Measurements from ENCODE around the gene MEGF6.

The MEGF6 gene

DNA sequence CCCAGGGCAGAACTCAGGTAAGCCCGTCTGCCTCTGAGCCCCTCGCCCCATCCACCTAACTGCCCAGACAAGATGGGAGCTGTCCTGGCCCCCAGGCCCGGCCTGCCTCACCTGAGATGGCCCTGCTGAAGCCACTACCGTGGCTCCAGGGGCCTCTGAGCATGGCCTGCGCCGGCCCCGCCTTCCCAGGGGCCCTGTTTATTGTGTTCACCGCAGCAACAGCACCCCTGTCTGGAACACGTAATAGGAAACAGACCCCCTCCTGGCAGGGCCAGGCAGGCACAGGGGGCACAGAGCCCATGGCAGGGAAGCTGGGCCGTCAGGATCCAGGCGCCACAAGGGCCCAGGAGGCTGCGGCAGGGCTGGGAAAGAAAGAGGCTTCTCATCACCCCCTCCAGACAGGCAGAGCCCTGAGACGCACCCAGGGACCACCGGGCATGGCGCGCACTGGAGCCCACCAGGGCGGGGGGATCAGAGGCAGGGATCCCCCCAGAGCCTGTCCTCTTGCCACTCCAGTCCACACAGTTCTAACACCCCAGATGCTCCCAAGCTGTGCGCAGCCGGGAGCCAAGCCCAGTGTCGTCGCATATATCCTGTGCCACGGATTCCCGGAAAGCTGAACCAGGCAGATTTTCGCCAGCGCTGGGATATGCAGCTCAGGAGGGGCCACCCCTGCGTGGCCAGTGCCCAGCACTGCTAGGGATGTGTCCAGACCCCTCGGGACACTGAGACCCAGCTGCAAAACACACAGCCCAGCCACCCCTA, 94.2 kb downstream of the MEGF6 start:
- no peak for DNase-seq

DNA sequence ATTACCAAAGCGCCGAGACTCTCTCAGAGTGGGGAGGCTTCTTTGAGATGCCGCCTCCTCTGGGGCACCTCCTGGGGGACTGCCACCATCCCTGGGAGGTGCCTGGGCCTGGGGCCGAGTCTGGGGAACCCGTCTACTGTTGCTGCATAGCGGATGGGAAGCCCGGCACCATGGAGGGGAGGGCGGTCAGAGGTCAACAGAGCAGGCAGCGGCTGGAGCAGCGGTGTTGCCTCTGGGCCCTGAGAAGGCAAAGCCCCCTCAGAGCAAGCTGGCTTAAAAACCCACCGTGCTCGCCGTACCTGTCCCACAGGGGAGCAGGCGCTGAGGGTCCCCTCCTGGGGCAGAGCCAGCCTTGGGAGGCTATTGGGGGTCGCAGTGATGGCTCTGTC, 94.8 kb downstream of the MEGF6 start:
- DNase-seq: no peak

DNA sequence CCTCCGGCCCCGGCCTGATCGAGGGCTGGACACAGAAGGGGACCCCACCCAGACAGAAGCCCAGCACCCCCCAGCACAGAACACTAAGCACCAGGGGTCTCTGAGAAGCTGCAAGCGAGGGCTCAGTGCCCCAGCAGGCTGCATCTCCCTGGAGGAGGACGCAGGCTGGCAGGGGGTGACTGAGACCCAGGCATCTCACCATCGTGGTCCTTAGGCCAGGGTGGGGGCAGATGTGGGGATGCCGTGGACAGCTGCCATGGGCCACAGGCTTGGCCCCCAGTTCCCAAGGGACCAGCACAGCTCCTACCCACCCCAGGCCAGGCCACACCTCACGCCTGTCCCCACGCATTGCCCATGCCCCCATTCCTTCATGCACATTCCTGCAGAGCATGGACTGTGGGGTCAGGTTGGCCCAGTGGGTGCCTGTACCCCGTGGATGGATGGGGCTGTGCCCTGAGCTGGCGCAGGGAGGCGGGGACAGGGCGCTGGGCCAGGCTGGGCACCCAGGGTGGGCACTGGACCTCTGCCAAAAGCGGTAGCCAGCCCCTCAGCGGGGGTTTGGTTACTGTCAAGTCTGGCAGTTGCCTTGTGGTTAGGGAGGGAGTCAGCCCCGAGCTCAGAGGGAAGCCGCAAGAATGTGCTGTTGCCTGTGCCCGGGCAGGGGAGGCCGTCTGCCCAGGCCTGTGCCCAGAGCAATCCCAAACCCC, 95.4 kb downstream of the MEGF6 start:
- DNase-seq: no peak

DNA sequence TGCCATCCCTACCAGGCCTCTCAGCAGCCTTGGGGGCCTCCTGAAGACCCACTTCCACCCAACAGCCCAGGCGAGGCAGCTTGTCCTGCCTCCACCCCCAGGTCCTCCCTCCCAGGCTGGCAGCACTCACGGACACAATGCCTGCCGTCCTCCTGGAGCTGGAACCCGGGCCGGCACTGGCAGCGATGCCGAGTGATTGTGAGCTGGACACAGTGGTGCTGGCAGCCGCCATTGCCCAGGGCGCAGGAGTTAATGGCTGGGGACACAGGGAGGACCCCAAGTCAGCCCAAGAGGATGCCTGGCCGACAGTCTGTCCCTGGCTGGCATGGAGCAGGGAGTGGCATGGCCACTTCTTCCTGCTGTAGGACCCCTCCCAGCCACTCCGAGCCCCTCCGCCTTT, 96.0 kb downstream of the MEGF6 start:
- DNase-seq: no peak

DNA sequence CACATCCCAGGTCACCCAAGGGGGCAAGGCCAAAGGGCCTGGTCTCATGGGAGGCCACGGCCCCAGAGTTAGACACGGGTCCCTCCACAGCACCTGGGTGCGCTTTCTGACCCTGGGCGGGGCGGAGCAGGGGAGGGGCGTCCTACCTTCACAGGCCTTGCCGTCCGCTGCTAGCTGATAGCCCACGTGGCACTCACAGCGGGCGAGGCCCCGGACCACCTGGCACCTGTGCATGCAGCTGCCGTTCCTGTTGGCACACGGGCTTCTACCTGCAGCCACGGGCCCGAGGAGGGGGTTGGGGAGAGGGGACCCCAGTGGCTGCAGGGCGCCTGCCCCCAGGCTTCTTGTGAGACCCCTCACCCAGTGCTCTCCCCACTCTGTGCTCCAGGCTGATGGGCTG, 96.9 kb downstream of the MEGF6 start:
- no peak for DNase-seq

DNA sequence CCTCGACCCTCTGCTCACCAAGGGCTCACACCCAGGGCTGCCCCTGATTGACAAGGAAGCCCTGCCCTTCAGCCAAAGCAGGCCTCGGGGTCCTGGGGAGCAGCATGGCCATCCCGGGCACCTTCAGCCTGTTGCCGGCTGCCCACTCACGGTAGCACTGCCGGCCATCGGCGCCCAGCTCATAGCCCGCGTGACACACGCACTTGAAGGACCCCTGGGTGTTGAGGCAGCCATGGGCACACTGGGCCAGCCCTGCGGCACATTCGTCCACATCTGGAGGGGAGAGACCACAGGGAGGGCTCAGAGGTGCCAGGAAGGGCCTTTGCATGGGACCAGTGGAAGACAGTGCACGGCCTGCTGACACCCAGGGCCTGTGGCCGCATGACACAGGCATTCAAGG, 99.5 kb downstream of the MEGF6 start:
- no peak for DNase-seq

DNA sequence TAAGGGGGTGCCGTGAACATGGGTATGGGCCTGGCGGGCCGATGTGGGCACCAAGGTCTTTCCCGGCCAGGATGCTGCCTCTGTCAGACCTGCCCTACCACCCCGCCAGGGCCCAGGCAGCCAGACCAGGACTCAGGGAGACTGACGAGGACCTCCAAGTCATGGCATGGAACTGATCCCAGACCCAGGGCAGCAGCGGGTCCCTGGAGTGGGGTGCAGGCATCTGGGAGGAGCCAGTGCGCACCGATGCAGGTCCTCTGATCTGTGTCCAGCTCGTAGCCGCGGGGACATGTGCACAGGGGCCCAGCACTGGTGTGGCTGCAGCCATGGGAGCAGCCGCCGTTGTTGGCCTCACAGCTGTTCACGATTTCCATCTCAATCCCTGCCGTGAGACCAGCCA, 100.0 kb downstream of the MEGF6 start:
- DNase-seq: no peak

DNA sequence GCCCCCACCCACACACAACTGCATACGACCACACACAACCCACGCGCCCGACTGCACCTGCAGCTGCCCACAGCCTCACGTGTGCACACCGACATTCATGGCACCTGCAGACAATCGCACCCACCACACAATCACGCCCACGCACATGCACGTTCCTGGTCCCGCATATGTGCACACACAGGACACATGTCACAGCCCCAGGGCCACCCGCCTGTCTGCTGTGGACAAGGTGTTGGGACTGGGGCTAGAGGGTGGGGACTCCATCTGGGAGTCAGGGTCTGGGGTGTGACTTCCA, 100.4 kb downstream of the MEGF6 start:
- no peak for DNase-seq

DNA sequence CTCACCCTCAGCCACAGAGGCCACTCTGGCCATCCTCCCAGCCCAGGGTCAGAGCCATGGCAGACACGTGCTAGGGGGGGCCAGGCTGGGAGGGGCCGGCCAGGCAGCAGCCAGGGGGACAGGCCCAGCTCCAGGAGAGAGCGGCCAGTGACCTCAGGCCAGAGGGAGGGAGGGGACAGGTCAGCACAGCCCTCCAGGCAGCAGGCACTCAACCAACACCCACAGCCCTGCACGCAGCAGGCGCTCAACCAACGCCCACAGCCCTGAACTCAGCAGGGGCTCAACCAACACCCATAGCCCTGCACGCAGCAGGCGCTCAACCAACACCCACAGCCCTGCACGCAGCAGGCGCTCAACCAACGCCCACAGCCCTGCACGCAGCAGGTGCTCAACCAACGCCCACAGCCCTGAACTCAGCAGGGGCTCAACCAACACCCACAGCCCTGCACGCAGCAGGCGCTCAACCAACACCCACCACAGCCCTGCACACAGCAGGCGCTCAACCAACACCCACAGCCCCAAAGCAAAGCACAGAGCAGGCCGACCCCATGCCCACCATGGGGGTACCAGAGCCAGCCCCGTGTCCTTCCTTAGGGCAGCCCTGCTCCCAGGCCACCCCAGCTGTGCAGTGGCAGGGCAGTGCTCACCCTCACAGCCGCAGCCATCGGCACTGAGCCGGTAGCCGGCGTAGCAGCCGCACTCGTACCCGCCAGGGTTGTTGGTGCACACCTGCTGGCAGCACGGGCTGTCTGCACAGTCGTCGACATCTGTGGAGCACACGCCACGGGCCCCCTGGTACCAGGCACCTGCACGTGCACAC, 101.0 kb downstream of the MEGF6 start:
- no peak for DNase-seq

DNA sequence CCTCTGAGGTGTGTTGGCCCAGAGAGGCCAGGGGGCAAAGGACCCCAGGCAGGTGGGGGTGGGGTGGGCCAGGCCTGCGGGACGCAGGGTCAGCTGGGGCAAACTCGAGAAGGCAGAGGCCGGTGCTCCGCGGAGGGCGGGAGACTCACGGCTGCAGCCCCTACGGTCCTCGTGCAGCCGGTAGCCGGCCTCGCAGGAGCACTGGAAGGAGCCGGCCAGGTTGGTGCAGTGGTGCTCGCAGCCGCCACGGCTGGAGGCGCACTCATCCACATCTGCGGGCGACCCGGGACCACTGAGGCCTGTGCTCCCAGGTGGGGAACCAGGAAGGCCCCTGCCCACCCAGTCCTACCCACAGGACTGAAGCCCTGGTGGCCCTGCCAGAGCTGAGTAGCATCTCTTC, 101.6 kb downstream of the MEGF6 start:
- DNase-seq: no peak

DNA sequence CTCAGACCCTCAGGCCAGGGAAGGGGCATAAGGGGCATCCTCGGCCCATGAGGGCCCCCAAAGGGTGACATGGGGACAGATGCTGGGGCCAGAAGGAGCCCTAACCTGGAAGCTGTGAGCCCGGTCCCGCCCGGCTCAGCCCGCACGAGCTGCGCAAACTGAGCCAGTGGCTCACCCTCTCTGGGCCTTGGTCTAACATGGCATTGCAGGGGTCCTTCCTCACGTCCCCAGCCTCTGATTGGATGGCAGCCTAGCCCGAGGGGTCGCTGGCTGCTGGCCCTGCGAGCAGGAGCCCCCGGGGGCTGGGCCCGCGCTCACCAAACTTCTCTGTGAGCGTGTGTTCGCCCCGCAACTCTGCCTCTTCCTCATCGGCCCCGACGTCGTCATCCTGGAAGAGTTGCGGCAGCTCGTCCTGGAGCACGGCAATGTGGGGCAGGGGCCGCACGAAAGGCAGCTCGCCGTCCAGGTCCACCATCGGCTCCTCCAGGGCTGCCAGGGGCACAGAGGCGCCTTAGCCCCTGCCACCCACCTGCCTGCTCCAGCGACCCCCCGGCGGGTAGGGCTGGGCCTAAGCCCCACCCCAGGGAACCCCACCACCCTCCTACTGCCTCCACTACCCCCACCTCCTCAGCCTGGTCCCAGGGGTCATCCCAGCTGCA, 102.4 kb downstream of the MEGF6 start:
- DNase-seq: no peak

DNA sequence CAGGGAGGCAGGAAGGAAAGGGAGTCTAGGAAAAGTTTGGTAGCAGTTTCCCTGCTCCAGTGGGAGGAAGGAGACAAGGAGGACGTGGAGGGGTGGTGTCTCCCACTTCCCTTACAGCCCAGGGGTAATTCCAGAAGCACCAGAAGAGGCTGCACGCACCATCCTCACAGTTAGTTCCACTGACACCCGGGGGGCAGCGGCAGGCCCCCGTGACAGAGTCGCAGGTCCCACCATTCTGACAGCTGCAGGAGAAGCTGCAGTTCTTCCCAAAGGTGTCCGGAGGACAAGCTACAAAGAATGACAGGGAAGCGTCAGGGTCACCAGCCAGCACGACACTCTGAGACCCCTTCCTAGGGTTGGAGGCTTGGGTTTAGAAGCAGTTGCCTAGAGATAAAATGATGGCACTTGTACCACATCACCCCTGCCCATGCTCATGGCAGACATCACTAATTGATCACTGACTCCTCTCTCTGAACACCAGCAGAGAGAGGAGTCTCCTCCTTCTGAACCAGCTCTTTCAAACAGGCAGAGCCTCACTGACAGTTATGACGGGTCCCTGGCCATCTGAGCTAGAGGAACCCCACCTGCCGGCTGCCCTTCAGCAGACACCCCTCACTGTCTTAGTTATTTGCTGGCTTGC, 103.6 kb downstream of the MEGF6 start:
- no peak for DNase-seq

DNA sequence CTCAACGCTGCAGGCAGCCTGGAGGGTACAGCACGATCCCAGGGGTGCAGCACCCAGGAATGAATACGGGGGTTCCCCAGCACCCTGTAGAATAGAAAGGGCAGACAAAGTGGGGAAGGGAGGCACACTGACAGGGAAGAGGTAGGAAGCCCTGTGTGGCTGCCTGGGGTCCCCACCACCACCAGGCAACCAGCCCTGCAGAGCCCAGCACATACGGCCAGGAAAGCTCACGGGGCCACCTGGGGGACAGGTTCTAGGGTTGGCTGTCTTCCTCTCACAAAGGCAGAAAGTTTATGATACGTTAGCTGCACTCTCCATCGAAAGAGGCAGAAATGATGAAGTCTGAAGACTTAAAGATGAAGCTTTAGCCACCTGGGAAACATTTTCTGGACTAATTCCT, 104.4 kb downstream of the MEGF6 start:
- DNase-seq: no peak

DNA sequence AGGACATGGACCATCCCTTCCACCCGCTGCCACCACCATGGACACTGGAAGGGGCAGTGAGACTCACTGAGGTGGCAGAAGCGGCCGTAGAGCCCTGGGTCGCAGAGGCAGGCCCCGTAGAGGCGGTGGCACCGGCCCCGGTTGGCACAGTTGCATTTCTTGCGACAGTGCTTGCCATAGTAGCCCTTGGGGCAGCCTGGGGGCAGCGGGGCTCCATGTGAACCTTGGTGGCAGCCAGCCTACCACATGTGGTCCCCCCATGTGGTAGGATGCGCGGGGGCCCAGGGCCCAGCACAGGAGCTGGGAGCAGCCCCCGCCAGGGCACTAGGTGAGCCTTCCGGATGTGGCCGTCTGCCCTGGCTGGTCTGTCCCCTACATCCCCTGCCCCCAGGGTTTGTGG, 105.3 kb downstream of the MEGF6 start:
- no peak for DNase-seq

DNA sequence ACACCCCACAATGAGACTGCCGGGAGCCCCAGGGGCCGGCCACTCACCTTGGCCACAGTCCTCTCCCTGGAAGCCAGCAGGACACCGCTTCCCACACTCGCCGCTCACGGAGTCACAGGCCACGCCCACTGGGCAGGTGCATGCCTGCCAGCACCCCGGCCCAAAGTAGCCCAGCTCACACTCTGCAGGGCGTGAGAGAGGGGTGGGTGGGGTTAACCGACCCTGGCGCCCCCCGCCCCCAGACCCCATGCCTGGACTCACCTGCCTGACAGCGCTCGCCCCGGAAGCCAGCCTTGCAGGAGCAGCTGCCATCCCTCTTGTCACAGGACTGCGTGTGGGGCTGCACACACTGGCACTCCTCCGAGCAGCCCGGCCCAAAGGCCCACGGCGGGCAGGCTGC, 106.1 kb downstream of the MEGF6 start:
- DNase-seq: no peak

DNA sequence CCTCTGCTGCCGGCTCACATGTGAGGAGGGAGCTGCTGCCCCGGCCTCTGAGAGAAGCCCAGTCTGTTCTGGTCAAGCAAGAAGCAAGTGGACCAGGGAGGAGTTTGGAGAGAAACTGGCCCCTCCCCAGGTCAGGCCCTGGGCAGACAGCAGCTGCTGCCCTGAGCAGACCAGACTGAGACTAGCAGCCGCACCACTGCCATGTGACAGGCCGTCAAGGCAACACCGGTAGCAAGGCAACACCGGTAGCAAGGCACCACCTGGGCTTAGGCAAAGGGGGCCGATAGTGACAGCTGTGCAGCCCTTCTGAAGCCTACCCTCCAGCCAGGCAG, 106.5 kb downstream of the MEGF6 start:
- no peak for DNase-seq

DNA sequence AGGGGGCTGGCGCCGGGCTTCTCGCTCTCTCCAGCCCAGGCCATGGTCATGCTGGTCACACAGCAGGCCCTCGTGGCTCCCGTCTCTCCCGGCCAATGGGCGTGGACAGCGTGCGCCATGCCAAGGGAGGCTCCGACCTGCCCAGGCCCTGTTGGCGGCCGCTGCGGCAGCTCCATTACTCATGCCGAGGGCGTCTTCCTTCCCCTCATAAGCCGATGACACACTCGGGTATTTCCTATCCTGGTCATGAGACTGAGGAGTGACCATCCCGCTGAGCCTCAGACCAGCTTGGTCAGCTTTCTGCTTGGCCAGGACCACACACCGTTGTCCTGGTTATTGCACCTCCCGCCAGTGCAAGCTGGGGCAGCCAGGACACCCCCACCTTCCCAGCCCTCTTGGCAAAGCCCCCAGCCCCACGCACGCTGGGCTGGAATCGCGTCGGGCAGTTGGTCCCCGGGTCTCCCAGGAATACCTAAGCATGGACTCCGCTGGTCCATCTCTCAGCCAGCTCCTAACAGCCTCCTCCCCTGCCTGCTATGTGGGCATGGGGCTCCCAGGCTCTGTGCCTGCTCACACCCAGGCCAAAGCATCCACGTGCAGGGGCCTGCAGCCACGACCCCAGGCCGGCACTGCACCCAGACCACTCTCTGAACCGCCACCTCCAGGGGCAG, 107.0 kb downstream of the MEGF6 start:
- DNase-seq: no peak

DNA sequence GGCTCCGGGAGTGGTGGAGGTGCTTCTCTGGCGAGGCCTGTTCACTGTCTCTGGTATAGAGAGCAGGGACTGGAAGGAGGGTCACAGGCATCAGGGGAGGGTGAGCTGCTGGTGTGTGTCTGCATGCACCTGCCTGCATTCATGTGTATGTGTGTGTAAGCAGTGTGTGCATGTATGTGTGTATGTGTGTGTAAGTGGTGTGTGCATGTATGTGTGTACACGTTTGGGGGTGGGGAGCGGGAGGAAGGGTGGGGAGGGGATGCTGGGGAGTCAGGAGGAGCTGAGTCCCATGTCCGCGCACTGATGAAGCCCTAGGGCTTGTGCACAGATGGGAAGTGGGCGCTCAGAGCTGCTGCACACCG, 107.8 kb downstream of the MEGF6 start:
- DNase-seq: no peak

DNA sequence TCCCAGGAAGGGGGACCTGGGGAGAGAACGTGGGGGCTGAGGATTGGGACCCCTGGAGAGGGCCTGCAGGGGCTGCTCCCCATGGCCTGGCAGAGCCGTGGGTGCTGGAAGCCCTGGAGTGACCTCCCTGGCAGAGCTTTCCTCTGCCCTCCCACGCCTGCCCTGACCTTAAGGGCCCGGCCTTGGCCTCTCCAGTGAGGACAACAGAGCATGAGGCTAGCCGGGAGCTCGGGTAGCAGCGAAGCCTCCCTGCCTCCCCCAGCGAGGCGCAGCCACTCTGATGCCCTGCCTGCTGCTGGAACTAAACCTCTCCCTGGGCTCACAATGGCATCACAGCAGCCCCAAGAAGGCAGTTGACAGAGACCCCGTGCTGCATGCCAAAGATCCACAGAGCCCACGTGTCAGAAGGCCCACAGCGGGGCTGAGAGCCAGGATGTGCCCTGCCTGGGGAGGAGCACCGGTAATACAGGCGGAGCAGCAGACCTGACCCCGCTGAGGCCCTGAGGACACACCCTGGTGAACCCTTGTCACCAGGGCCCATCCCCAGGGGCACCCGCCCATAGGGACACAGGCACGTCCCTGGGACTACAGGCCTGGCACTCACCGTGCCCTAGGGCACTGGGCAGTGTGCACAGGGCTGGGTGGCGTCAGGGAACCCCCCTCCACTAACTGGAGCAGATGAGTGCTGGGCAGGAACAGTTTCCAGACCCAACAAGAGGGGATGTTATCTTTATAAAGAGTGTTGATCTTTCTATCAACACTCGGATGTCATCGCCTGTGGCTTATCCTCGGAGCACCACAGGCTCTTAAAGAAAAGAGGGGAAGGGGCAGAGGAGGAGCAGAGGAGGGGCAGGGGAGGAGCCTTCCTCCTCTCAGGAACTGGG, 108.4 kb downstream of the MEGF6 start:
- no peak for DNase-seq

DNA sequence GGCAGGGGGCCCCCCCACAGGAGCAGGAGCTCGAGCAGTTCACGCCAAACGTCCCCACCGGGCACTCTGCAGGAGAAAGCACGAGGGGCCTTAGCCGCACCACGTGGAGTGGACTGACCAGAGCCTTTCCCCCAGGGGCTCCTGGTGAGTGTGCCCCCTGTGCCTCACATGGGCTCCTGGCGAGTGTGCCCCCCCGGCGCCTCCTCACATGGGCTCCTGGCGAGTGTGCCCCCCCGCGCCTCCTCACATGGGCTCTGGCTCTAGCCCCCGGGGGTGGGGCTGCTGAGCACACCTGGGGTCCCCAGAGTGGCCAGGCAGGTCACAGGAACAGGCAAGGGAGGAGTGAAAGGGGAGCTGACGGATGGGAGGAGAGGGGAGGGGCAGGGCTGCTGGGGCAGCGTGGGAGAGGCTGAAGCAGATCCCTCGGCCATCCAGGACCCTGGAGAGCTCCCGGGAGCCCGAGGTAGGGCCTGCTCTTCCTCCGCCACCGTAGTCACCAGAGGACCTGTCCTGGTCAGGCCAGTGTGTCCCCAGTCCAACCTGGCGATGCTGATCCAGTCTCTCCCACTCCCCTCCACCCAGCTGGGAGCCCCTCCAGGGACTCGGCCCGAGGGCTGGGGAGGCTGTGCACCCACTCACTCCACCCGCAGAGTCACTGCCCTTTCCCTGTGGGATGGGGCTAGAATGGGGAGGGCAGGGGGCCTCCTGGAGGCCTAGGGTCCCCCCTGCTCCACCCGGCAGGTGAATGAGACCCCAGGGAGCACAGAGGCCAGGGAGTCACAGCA, 109.3 kb downstream of the MEGF6 start:
- DNase-seq: no peak

DNA sequence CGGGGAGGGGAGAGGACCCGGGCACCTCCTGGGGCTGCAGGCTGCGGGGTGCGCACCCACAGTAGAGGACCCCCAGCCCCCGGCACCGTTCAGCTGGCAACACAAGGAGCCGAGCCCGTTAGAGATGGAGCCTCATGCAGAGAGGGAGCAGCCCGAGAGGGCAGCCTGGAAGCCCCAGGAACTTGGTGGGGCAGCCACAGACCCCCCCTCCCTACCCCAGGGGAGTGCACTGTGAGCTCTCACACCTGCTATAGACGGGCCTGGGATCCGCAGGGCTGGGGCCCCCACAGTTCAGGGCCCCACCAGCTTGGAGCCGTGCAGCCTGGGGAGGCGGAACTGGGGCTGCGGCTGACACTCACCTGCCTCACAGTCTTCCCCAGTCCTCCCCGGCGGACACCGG, 109.9 kb downstream of the MEGF6 start:
- DNase-seq: no peak

All from NCI-H1694 (cell line).